M059J (cell line): ENCODE results near the gene CHMP4B. TPM values are rescaled to one million over a fixed set of nuclear protein-coding genes. Genes with fewer than 3 reads are reported as not detected.

Experiments
- DNase-seq: peaks from one replicate; pipeline ENCODE4 v3.0.0-alpha.2; 2012; ENCODE audit warnings: low read depth
- total RNA-seq: library from RNA; depleted of rRNA; stranded (reverse); fragments of >200 nt; shearing (Covaris generic); gene quantifications from 2 replicates; pipeline ENCODE4 v1.2.3, GENCODE V29; 2014; rRNA removed

Gene CHMP4B
- 71.9 and 81.9 TPM in 2 replicates for total RNA-seq

DNA sequence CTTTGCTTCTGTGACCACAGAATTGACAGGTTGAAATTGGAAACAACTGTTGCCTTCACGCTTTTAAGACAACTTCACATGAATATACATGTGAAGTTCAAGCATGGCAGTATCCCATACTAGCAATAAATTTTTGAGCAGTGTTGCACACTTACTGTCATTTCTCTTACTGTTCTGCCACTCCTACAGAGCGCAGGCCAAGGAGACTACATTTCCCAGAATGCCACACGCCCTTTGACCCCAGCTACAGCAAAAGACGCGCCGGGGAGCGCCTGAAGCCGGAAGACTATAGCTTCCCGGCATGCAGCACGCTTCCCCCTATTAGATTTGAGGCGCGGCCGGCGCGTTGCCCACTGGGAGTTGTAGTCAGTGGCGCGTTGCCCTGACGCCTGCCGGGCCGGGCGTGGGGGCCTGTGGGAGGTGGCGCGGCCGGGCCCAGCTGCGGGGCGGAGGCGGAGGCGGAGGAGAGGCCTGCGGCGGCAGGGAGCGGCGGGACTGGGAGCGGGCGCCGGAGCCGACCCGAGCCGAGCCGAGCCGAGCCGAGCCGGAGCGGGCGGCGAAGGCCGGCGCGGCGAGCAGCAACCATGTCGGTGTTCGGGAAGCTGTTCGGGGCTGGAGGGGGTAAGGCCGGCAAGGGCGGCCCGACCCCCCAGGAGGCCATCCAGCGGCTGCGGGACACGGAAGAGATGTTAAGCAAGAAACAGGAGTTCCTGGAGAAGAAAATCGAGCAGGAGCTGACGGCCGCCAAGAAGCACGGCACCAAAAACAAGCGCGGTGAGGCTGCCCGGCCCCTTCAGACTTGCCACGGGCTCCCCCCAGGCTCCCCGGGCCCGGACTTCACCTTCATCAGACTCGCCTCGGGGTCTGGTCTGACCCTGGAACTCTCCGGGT is at the start of gene CHMP4B:
CHMP4B (plus strand) TSS at position 464 of the 891 bp plus-strand sequence; CDS start at position 585, 121 bp downstream.
- DNase-seq = peak; percentile 100

DNA sequence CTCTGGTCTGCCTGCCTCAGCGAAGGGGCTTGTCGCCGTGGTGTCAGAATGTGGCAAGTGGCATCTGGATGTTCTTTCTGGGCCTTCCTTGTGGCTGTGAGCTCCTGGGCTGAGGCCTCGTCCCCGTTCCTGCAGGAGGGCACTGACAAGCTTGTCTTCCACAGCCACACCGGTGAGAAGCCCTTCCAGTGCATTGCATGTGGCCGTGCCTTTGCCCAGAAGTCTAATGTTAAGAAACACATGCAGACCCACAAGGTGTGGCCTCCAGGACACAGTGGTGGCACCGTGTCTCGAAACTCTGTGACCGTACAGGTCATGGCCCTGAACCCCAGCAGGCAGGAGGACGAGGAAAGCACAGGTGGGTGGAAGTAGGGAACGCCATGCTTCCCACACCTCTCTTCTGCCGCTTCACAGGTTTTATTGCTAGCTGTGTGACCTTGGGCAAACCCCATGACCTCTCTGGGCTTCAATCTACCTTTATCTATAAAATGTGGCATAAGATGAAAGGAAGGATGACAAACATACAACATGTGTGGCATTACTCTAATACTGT is 49.4 kb upstream of the CHMP4B start:
- DNase-seq = no peak

- DNase-seq = no peak
These were observed 46.0 kb upstream of the CHMP4B start for GRCh38 chr20:33765099-33765498.

DNA sequence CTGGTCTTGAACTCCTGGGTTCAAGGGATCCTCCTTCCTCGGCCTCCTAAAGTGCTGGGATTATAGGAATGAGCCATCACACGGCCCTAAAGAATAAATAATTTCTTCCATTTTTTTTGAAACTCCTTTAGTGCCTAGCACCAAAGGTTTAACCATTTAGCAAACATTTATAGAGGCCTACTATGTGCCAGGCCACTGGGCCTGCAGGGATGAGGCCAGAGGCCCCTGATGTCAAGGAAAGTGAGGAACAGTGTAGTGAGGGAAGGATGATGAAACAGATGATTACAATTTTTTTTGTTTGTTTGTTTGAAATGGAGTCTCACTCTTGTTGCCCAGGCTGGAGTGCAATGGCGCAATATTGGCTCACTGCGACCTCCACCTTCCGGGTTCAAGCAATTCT is 45.6 kb upstream of the CHMP4B start:
- DNase-seq = no peak

- no peak for DNase-seq
These were observed 44.5 kb upstream of the CHMP4B start for GRCh38 chr20:33766686-33767085.

DNA sequence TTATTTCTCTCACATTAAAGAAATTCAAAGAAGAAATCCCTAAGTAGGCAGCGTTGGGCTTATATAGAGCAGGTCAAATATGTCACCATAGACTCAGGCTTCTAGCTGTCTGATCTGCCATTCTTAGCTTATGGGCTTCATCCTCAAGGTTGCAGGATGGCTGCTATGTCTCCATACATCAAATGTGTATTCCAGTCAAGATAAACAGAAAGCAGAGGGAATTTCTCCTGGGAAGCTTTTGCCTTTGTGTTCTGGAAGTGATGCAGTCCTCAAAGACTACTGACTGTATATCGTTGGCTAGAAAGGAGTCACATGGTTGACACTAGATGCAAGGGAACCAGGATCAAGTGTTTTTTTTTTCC is 43.4 kb upstream of the CHMP4B start:
- no peak for DNase-seq

DNA sequence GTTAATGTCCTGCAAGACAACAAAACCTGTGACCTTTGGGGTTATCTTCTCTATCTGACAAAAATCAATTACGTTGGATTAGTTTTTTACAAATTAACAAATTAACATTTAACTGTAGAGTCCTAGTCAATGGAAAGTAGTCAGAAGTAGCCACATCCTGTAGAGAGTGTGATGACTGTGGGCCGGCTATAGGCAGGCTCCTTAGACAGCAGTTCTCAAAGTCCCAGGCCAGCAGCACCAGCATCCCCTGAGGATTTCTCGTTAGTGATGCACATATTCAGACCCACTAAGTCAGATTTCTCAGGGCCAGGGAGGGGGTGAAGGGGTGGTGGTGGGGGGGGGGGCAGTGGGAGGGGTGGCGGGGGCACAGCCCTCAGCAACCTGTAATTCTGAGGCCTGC is 42.1 kb upstream of the CHMP4B start:
- DNase-seq = no peak

GRCh38 chr20:33770005-33770404 is 41.1 kb upstream of the CHMP4B start:
- DNase-seq = no peak

DNA sequence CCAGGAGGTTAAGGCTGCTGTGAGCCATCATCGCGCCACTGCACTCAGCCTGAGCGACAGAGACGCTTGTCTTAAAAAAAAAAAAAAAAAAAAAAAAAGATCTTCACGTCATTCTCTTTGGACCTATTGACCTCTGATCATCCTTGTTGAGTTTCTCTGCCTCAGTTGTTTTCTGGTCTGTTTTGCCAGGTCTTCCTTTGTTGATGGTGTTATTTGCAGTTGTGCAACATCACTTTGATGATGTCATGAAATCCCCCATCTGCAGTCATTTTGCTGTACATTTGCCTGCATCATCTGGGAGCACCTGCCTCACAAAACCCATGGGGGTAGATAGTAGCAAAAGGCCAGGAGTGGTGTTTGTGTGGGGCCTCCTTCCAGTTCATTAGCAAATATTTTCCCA is 39.2 kb upstream of the CHMP4B start:
- no peak for DNase-seq

- no peak for DNase-seq
These were observed 38.7 kb upstream of the CHMP4B start for GRCh38 chr20:33772439-33772838.

DNA sequence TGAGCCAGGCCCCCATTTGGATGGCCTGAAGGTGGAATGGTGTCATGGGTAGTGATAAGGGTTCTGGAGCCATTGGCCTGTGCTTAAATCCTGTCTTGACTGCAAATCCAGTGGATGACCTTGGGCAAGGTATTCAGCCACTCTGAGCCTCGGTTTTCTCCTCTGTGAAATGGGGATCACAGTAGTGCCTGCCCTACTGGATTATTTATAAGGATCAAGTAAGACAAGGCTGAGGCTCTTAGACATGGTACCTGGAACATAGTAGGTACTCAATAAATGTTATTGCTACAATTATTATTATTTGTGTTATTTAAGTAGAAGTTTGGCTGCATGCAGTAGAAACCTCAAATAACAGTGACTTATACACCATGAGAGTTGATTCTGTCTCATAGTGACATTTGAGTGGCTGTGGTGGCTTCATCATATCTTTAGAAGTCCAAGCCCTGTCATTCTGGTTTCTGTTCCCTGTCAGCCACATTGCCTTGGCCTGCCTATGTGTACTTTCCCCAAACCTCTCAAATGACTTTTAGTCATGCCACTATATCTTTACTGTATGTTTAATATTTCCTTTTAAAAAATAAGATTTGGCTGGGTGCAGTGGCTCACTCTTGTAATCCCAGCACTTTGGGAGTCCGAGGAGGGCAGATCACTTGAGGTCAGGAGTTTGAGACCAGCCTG is 37.6 kb upstream of the CHMP4B start:
- DNase-seq = no peak

GRCh38 chr20:33777816-33778215 is 33.3 kb upstream of the CHMP4B start:
- no peak for DNase-seq

DNA sequence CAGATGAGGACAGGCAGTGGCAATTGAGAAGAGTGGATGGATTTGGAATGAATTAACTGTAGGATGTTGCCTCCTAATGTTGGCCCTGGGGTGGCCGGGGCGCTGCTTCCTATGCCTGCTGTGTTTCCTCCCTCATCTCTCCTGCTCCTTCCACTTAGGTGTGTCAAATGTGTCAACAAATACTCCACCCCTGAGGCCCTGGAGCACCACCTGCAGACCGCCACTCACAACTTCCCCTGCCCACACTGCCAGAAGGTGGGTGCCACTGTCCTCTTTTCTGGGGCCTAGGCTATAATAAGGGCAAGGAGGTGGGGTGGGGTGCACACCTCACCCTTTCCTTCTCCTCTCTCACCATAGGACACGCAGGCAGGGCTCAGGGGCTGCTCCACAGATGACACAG is 30.0 kb upstream of the CHMP4B start:
- DNase-seq = no peak

DNA sequence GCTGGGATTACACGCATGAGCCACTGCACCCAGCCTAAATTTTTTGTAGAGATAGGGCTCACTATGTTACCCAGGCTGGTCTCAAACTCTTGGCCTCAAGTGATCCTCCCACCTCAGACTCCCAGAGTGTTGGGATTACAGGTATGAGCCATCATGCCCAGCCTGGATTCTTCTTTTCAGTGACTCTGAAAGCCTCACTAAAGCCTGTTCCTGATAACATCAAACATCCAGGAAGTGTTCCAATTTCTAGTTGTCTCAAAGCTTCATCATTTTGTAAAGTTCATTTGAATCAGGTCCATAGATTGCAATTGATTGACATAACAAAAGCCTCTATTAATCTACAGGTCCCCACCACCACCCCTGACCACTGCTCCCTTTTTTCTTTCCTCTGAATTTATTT is 29.2 kb upstream of the CHMP4B start:
- no peak for DNase-seq

GRCh38 chr20:33783256-33783655 is 27.9 kb upstream of the CHMP4B start:
- DNase-seq = no peak

DNA sequence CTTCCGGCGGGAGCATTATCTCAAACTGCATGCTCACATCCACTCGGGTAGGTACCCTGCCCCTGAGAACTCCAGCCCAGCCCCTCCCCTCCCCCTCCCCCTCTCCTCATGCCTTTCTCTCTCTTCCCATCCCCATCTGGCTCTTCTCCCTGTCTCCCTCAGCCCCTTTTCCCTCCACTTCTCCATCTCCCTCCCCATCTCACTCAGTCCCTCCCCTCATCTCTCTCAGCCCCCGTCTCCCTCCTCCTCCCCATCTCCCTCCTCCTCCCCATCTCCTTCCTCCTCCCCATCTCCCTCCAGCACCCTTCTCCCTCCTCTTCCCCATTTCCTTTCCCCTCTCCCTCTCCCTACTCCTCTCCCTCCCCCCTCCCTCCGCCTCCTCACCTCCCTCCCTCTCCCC is 27.3 kb upstream of the CHMP4B start:
- DNase-seq = no peak

DNA sequence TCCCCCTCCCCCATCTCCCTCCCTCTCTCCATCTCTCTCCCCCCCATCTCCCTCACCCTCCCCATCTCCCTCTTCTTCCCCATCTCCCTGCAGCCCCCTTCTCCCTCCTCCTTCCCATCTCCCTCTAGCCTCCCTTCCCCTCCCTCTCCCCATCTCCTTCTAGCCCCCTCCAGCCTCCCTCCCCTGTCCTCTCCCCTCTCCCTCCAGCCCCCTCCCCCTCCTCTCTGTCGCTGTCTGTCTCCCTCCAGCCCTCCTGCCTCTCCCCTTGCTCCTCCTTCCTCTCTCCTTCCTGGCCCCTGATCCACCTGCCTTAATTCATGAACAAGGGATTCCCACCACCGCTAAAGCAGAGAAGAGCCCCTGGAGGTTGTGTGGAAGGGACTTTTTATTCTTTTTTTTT is 26.9 kb upstream of the CHMP4B start:
- no peak for DNase-seq

DNA sequence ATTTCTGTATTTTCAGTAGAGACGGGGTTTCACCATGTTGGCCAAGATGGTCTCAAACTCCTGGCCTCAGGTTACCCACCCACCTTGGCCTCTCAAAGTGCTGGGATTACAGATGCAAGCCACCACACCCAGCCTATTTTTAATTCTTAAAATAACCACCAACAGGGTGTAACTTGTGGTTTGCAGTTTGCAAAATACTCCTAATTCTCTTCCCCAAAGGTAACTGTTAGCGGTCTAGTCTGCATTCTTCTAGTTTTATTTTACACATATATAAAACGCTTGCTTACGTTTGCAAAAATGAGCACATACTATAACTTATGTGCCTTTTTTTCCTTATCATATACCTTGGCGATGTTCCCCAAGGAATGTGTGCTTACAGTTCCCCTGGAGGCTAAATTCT is 25.6 kb upstream of the CHMP4B start:
- DNase-seq = no peak

DNA sequence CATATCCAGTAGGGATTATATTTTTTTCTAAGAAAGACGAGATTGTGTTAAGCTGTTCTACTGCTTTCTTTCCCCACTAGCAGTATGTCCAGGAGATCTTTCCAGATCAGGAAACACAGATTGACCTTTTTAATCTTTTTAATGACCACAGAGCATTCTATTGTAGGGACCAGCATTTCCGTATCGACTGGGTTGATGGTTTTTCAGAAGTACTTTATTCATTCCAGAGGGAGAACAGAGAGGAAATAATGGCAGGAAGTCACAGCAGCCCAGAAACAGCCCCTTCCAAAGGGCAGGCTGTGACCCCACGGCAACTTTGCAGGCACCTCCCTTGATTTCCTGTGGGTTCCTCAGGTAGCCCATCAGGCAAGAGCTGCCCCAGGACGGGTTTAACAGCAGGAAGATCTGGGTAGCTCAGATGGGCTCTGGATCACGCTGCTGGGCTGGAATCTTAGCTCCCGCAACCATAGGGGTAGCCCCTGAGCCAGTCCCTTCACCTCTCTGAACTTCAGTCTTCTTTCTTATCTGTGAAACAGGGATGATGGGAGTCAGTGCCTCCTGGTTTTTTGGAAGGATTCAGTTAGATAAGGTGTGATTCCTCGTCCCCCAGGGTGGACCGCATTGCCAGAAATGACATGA is 23.8 kb upstream of the CHMP4B start:
- no peak for DNase-seq

DNA sequence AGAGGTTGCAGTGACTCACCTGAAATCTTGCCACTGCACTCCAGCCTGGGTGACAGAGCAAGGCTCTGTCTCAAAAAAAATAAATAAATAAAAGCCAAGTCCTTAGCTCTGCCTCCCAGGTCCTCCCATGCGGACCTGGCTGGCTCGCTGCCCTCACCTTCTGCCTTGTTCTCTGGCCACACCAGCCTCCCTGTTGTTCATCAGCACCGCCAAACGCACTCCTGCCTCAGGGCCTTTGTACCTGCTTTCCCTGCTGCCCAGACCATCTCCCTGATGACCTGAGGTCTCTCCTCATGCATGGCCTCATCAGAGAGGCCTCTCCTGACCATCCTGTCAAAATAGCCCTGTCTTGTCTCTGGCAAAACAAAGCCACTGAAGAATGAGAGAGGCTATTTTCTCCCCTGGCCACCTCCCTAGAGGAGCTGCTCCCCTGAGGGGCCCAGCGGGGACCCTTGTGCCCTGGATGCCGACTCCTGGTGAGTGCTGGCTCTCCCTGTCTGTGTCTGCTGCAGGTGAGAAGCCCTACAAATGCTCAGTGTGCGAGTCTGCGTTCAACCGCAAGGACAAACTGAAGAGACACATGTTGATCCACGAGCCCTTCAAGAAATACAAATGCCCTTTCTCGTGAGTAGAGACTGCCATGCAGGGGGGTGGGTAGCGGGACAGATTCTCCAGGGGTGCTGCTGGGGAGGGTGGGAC is 22.6 kb upstream of the CHMP4B start:
- DNase-seq = peak; percentile 35

GRCh38 chr20:33789109-33789857 is 21.9 kb upstream of the CHMP4B start:
- peak; percentile 100 for DNase-seq
